HCT116 (cell line): ENCODE measurements around the gene SPHK1.

Experiments
- CEBPB ChIP-seq: IDR thresholded peaks from 2 replicates; pipeline ENCODE4 v1.6.1; 2012; ENCODE audit warnings: low read depth
- EZH2 ChIP-seq: fragments of 200-600 bp; sonication (generic); IDR thresholded peaks from 2 replicates; pipeline ENCODE4 v1.6.1; 2017; ENCODE audit warnings: antibody characterized with exemption, mixed run types
- EZH2phosphoT487 ChIP-seq: fragments of 200-600 bp; IDR thresholded peaks from 2 replicates; pipeline ENCODE4 v1.6.1; 2018; ENCODE audit warnings: antibody characterized with exemption, borderline replicate concordance
- POLR2A ChIP-seq: IDR thresholded peaks from 2 replicates; pipeline ENCODE4 v1.7.0; 2011; ENCODE audit warnings: borderline replicate concordance; ENCODE audit not compliant: insufficient read depth, insufficient read length; ENCODE audit errors: extremely low read depth
- POLR2AphosphoS5 ChIP-seq: IDR thresholded peaks from 2 replicates; pipeline ENCODE4 v1.6.1; 2011; ENCODE audit warnings: mild to moderate bottlenecking, low read depth, low read length, moderate library complexity
- RAD21 ChIP-seq: IDR thresholded peaks from 2 replicates; pipeline ENCODE4 v1.6.1; 2012; ENCODE audit warnings: low read depth, mild to moderate bottlenecking
- TCF7L2 ChIP-seq: IDR thresholded peaks from 2 replicates; pipeline ENCODE4 v1.7.0; 2011; ENCODE audit warnings: borderline replicate concordance, inconsistent platforms; ENCODE audit not compliant: insufficient read depth, insufficient read length; ENCODE audit errors: extremely low read depth
- YY1 ChIP-seq: IDR thresholded peaks from 2 replicates; pipeline ENCODE4 v1.6.1; 2011; ENCODE audit warnings: low read length, low read depth, moderate library complexity, mild to moderate bottlenecking; ENCODE audit not compliant: insufficient replicate concordance; ENCODE audit errors: extremely low read depth
- ZBTB33 ChIP-seq: IDR thresholded peaks from 2 replicates; pipeline ENCODE4 v1.6.1; 2011; ENCODE audit warnings: mild to moderate bottlenecking, low read length, moderate library complexity; ENCODE audit not compliant: insufficient replicate concordance; ENCODE audit errors: extremely low read depth
- ZNF274 ChIP-seq: fragments of 200-500 bp; sonication (Bioruptor generic); IDR thresholded peaks from 2 replicates; pipeline ENCODE4 v1.6.1; 2014; ENCODE audit warnings: mild to moderate bottlenecking, low read depth, low read length, inconsistent platforms
- TF ChIP-seq, protein P1 (sequence below), 3 experiments: fragments of 200-600 bp in 1 of 3; sonication (generic) in 1 of 3; IDR thresholded peaks in 2 of 3; conservative IDR thresholded peaks in 1 of 3; 2 replicates each; pipeline ENCODE4 v1.5.1; 2012 to 2017; ENCODE audit warnings: low read depth in 2 of 3, low read length in 2 of 3, antibody characterized with exemption in 1 of 3, borderline replicate concordance in 1 of 3, control low read depth in 1 of 3, mild to moderate bottlenecking in 1 of 3, mixed read lengths in 1 of 3, mixed run types in 1 of 3, moderate library complexity in 1 of 3; ENCODE audit not compliant: insufficient read depth in 1 of 3
- TF ChIP-seq, protein P2 (sequence below): IDR thresholded peaks from 2 replicates; pipeline ENCODE4 v1.6.1; 2012; ENCODE audit warnings: low read depth

DNA sequence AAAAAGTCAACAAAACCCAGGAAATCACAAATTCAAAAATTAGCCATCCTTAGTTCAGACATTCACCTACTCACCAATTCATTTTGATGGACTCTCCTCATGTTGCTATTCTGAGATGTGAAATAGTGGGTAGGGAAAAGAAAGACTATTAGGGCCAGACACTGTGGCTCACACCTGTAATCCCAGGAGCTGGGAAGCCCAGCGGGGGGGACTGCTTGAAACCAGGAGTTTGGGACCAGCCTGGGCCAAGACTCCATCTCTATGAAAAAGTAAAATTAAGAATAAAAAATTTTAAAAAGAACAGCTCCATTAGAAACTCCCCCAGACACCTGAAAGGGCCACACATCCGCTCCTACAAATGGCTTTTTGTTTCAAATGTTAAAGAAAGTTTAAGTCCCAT, 47.1 kb downstream of the SPHK1 start:
- TF ChIP-seq, protein P1, sequence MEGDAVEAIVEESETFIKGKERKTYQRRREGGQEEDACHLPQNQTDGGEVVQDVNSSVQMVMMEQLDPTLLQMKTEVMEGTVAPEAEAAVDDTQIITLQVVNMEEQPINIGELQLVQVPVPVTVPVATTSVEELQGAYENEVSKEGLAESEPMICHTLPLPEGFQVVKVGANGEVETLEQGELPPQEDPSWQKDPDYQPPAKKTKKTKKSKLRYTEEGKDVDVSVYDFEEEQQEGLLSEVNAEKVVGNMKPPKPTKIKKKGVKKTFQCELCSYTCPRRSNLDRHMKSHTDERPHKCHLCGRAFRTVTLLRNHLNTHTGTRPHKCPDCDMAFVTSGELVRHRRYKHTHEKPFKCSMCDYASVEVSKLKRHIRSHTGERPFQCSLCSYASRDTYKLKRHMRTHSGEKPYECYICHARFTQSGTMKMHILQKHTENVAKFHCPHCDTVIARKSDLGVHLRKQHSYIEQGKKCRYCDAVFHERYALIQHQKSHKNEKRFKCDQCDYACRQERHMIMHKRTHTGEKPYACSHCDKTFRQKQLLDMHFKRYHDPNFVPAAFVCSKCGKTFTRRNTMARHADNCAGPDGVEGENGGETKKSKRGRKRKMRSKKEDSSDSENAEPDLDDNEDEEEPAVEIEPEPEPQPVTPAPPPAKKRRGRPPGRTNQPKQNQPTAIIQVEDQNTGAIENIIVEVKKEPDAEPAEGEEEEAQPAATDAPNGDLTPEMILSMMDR (IDR thresholded peaks at IDR 0.05 in 2 of 3, conservative IDR thresholded peaks at IDR 0.05 in 1 of 3; ENCODE audit: borderline replicate concordance in 1 of 3, insufficient read depth in 1 of 3, low read depth in 2 of 3, low read length in 2 of 3), result no peak
- TF ChIP-seq ZBTB33 (no peak), RAD21 (no peak), ZNF274 (no peak), EZH2 (no peak), POLR2A (no peak), CEBPB (no peak), EZH2phosphoT487 (no peak), YY1 (no peak), POLR2AphosphoS5 (no peak), TCF7L2 (no peak)
- TF ChIP-seq, protein P2, sequence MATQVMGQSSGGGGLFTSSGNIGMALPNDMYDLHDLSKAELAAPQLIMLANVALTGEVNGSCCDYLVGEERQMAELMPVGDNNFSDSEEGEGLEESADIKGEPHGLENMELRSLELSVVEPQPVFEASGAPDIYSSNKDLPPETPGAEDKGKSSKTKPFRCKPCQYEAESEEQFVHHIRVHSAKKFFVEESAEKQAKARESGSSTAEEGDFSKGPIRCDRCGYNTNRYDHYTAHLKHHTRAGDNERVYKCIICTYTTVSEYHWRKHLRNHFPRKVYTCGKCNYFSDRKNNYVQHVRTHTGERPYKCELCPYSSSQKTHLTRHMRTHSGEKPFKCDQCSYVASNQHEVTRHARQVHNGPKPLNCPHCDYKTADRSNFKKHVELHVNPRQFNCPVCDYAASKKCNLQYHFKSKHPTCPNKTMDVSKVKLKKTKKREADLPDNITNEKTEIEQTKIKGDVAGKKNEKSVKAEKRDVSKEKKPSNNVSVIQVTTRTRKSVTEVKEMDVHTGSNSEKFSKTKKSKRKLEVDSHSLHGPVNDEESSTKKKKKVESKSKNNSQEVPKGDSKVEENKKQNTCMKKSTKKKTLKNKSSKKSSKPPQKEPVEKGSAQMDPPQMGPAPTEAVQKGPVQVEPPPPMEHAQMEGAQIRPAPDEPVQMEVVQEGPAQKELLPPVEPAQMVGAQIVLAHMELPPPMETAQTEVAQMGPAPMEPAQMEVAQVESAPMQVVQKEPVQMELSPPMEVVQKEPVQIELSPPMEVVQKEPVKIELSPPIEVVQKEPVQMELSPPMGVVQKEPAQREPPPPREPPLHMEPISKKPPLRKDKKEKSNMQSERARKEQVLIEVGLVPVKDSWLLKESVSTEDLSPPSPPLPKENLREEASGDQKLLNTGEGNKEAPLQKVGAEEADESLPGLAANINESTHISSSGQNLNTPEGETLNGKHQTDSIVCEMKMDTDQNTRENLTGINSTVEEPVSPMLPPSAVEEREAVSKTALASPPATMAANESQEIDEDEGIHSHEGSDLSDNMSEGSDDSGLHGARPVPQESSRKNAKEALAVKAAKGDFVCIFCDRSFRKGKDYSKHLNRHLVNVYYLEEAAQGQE, result no peak
